NT2/D1 (cell line): ENCODE measurements around the gene TP53TG5.

ENCODE experiments used
- DNase-seq: peaks from one replicate; pipeline ENCODE4 v3.0.0-alpha.2; 2011; ENCODE audit warnings: low read depth, low spot score
- H3K27me3 ChIP-seq: 2 replicates; pipeline ENCODE4 v1.6.0; 2011; ENCODE audit warnings: mild to moderate bottlenecking; ENCODE audit not compliant: insufficient read length, insufficient read depth
- H3K36me3 ChIP-seq: 2 replicates; pipeline ENCODE4 v1.6.1; 2011; ENCODE audit warnings: mild to moderate bottlenecking, low read length, mixed read lengths; ENCODE audit not compliant: insufficient read depth, insufficient read length
- H3K4me1 ChIP-seq: 2 replicates; pipeline ENCODE4 v1.5.1; 2011; ENCODE audit not compliant: insufficient read depth, insufficient read length
- H3K4me3 ChIP-seq: 2 replicates; pipeline ENCODE4 v1.5.1; 2011; ENCODE audit warnings: low read depth; ENCODE audit not compliant: insufficient read length
- H3K9ac ChIP-seq: 2 replicates; pipeline ENCODE4 v1.6.0; 2011; ENCODE audit warnings: low read depth; ENCODE audit not compliant: insufficient read length
- H3K9me3 ChIP-seq: 2 replicates; pipeline ENCODE4 v1.5.1; 2011; ENCODE audit warnings: mild to moderate bottlenecking, low read length; ENCODE audit not compliant: insufficient read depth
- SUZ12 ChIP-seq: IDR thresholded peaks from 2 replicates; pipeline ENCODE4 v1.6.1; 2011; ENCODE audit not compliant: insufficient read length, insufficient read depth; ENCODE audit errors: extremely low read depth
- YY1 ChIP-seq: IDR thresholded peaks from 2 replicates; pipeline ENCODE4 v1.6.1; 2011; ENCODE audit not compliant: insufficient read length, insufficient read depth
- ZNF274 ChIP-seq: IDR thresholded peaks from 2 replicates; pipeline ENCODE4 v1.6.1; 2011; ENCODE audit warnings: mild to moderate bottlenecking, low read depth, low read length

Gene TP53TG5

DNA sequence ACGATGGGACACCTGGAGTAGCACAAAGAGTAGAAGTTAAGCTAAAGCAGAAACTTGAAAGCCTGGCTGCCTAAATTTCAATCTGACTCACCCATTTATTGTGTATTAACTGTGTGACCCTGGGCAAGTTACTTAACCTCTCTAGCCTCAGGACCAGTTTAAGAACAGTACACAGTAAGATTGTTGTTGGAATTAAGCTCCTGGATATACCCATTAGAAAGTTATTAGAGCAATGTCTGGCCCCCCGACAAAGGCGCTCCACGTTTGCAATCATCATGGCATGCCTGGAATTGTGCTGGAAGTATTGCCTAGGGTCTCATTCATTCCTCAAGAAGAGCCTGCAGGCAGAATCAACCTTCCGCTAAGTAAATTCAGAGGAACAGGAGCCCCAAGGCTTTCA is 31.3 kb downstream of the TP53TG5 start:
- no peaks in the 10 kb centered on the region for H3K9me3 ChIP-seq
- peak overlapping the region; percentile 93 for H3K9ac ChIP-seq
- H3K36me3 ChIP-seq, result peaks cover 28% of the 10 kb centered on the region
- peaks cover 19% of the 10 kb centered on the region for H3K4me1 ChIP-seq
- TF ChIP-seq SUZ12, result no peak
- TF ChIP-seq YY1, result no peak
- TF ChIP-seq ZNF274, result no peak
- H3K4me3 ChIP-seq, result peak overlapping the region; percentile 64
- DNase-seq, result no peak
- no peaks in the 10 kb centered on the region for H3K27me3 ChIP-seq

DNA sequence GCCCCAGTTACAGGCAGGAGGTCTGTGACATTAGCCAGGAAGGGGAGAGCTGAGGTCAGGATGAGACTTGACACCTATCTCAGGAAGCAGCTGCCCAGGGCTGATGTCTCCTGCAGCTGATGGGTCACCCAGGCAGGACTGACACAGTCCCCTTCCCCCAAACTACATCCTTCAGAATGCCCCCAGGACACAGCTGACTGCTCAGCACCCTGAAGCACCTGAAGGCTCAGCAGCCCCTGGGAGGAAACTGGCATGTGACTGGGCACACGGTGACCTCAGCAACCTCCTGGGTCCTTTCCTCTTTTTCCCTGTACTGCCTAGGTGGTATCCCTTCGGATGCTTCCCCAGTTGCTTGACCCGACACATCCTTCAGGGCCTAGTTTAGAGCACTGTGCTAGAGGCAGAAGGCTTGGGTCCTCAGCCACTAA is 31.8 kb downstream of the TP53TG5 start:
- H3K4me1 ChIP-seq, result peaks cover 19% of the 10 kb centered on the region
- TF ChIP-seq ZNF274 (no peak), YY1 (no peak), SUZ12 (no peak)
- no peak for DNase-seq

DNA sequence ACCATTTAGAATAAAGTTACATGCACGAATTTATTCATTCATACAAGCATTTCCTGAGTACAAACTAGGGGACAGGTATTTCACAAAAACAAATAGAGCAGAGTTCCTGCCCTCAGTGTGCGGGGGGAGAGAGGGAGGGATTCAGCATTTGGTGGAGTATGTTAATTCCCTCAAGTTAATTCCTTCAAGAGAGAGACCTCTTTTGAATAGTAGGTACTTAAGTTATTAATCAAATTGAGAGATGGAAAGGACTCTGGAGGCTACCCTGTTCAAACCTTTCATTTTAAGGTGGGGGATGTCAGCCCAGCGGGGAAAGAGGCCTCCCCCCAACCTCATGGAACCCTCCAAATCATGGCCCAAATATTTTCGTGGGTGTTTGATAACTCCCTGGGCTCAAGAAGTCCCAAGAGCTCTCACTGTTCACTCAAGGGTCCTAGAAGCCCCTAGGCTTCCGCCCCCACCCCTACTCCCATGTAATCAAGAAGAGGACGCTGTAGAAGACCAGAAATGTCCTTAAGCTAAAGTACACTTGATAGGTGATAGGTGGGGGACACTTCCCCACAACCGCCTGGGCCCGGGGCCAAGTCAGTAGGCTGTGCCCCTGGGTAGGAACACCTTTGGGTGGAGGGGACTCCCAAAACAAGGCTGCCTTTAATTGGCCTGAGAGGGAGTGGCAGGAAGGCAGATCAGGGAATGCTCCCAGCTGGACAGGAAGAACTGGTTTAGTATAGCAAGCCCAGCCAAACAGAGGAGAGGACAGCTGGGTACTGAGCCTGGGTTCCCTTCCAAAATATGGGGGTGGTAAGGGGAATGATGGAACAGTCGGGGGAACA is 32.8 kb downstream of the TP53TG5 start:
- DNase-seq, result no peak
- Histone ChIP-seq H3K27me3 (no peaks in the 10 kb centered on the region), H3K4me1 (peaks cover 21% of the 10 kb centered on the region), H3K9me3 (no peaks in the 10 kb centered on the region), H3K9ac (peak overlapping the region; percentile 47), H3K36me3 (peaks cover 38% of the 10 kb centered on the region), H3K4me3 (peak overlapping the region; percentile 64)
- no peak for TF ChIP-seq ZNF274
- no peak for TF ChIP-seq YY1
- no peak for TF ChIP-seq SUZ12

More for the DNA sequence above, 31.8 kb downstream of the TP53TG5 start:
- peaks cover 28% of the 10 kb centered on the region for H3K36me3 ChIP-seq
- H3K4me3 ChIP-seq, result peak overlapping the region; percentile 64
- H3K9me3 ChIP-seq, result no peaks in the 10 kb centered on the region
- no peaks in the 10 kb centered on the region for H3K27me3 ChIP-seq
- peak overlapping the region; percentile 93 for H3K9ac ChIP-seq

DNA sequence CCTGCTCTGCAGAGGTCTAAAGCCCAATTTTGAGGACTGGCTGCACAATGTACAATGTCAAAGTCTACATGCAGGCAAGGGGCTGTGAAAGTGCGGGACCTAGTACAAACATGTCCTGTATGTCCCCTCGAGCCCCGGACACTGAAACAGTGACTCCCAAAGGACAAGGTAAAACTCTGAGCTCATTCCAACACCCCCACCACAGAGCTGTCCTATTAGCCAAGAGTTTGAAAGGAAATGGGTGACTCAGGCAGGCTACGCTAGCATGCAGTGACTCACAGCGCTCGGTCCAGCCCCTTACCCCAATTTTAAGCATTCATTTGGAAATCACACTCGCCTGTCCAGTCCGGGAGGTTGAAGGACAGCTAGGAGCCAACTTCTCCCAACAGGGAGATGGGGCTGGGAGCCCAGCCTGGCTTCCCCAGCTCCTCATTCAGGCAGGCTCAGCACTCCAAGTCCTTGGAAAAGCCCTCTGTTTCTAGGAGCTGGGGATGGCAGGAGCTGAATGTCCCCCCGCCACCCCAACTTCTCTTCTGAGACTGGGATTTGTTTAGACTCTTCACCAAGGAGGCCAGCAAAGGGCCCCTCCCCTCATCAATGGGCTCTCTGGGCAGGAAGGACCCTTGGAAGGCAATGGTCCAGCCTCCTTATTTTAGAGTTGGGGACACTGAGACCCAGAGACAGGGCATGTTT is 33.8 kb downstream of the TP53TG5 start:
- peak overlapping the region; percentile 71 for H3K9ac ChIP-seq

DNA sequence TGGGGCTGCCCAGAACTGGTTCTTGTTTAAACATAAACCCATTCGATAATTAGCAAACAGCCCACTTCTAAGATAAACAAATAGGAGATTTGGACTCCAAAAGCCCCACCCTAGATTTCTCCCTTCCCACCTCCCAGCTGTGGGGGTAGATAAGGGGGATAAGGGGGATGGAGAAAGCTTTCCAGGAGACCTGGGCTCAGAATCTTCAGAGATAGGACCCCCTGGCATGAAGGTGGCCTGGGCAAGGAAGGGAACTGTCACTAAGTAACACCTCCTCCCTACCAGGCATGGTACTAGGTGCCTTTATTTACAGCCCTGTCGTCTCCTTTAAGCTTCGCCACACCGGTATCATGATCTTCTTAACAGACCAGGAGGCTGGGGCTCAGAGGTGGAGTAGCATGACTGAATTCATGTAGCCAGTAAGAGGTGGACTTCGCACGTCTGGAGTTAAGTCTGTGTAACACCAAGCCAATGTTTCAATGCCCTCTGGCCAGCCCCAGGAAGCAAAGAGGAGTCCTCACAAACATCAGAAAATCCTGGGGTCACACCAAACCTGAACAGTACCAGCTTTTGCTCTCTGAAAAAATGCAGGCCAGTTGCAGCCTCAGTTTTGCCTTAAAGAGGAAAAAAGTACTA is 34.5 kb downstream of the TP53TG5 start:
- no peaks in the 10 kb centered on the region for H3K27me3 ChIP-seq
- peaks cover 54% of the 10 kb centered on the region for H3K36me3 ChIP-seq
- TF ChIP-seq ZNF274, result no peak
- TF ChIP-seq YY1, result no peak
- TF ChIP-seq SUZ12, result no peak
- DNase-seq, result no peak
- H3K4me3 ChIP-seq, result peak overlapping the region; percentile 4
- H3K9ac ChIP-seq, result peak overlapping the region; percentile 71
- peaks cover 32% of the 10 kb centered on the region for H3K4me1 ChIP-seq
- no peaks in the 10 kb centered on the region for H3K9me3 ChIP-seq

More for the DNA sequence above, 33.8 kb downstream of the TP53TG5 start:
- H3K27me3 ChIP-seq, result no peaks in the 10 kb centered on the region
- no peak for DNase-seq
- no peaks in the 10 kb centered on the region for H3K9me3 ChIP-seq
- TF ChIP-seq YY1 (no peak), SUZ12 (no peak), ZNF274 (no peak)
- peaks cover 29% of the 10 kb centered on the region for H3K4me1 ChIP-seq
- H3K36me3 ChIP-seq, result peaks cover 48% of the 10 kb centered on the region
- no peak overlapping the region for H3K4me3 ChIP-seq

DNA sequence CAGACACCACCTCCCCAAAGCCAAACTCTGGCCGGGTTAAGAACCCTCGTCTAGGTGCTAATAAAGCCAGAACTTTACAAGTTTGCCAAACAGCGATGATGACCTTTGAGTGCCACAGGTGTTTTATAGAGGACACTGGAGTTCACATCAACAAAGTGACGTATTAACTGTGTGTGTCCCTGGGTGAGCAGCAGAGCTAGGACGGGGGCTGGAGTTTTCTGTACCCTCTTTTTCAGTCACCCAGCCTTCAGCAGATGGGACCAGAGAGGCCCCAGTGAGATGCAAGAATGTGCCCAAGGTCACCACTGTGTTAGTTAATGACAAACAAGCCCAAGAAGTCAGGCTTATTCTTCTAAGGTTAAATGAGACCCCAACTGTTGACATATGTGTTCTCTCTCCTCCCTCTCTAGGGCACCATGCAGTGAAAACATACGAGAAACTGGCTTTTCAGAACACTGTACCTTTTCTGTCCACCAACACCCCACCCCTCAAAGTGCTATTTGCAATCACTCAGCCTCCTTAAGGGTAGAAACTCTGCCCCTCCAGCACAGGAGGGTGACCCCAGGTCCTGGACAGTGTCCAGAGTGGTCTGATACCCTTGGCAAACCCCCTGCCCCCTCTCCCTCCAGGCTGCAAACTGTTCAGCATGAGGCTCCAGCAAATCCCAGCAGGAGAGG is 35.1 kb downstream of the TP53TG5 start:
- H3K27me3 ChIP-seq, result no peaks in the 10 kb centered on the region
- peaks cover 55% of the 10 kb centered on the region for H3K36me3 ChIP-seq
- H3K9me3 ChIP-seq, result no peaks in the 10 kb centered on the region
- no peak for DNase-seq
- peak overlapping the region; percentile 10 for H3K4me3 ChIP-seq
- H3K4me1 ChIP-seq, result peaks cover 32% of the 10 kb centered on the region
- H3K9ac ChIP-seq, result peak overlapping the region; percentile 71
- TF ChIP-seq SUZ12, result no peak
- TF ChIP-seq YY1, result no peak
- TF ChIP-seq ZNF274, result no peak
